ENCODE data around the gene PNMT. TPM values are rescaled to one million over a fixed set of nuclear protein-coding genes. Genes with fewer than 3 reads are reported as not detected.

Gene PNMT
- total and polyA plus RNA-seq, 12 donors, result 2.7 to 30.0 (median 4.2) TPM

DNA sequence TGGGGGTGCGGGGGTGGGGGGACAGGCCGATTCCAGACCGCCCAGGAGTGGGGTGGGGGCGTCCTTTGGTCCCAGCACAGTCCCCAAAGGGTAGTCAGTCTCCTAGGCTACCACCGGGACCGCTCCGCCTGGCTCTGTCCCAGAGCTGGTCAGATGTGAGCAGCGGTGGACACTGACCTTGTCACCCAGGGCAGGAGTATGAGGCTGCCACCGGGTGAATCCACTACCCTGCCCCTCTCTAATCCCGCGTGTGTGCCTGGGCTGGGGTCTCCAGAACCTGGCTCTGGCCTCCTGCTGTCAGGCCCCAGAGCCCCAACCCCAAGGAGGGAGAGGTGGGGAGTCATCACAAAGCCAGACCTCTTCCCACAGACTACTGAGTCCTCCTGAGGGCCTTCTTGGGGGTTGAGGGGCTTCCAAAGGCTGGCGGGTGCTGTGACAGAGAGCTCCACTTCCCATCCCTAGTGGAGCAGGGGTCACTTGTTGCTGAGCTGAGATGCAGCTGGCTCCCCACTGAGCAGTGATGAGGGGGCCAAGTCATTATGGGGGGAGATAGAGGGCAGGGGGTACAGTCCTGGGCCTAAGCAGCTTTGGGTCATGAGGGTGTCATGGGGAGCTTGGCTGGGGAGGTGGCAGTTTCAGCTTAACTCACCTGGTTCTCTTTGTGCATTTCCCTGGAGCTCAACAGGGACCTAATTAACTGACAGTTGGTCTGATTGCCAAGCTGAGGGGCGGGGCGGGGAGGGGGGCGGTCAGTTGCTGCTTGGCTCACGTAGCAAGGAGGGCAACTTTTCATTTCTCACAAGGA, 40.3 kb upstream of the PNMT start:
- no peaks in the 10 kb centered on the region for H3K9me3 ChIP-seq
- no peak overlapping the region for H3K27ac ChIP-seq
- H3K4me1 ChIP-seq, result peaks cover 0 to 25% (median 11%) of the 10 kb centered on the region in 9 donors
- TF ChIP-seq, protein P1, sequence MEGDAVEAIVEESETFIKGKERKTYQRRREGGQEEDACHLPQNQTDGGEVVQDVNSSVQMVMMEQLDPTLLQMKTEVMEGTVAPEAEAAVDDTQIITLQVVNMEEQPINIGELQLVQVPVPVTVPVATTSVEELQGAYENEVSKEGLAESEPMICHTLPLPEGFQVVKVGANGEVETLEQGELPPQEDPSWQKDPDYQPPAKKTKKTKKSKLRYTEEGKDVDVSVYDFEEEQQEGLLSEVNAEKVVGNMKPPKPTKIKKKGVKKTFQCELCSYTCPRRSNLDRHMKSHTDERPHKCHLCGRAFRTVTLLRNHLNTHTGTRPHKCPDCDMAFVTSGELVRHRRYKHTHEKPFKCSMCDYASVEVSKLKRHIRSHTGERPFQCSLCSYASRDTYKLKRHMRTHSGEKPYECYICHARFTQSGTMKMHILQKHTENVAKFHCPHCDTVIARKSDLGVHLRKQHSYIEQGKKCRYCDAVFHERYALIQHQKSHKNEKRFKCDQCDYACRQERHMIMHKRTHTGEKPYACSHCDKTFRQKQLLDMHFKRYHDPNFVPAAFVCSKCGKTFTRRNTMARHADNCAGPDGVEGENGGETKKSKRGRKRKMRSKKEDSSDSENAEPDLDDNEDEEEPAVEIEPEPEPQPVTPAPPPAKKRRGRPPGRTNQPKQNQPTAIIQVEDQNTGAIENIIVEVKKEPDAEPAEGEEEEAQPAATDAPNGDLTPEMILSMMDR (IDR thresholded peaks at IDR 0.05), result no peak
- WGBS, 2 donors, result 50 to 53% methylated on average over 16 of the region's 16 CpGs
- intact Hi-C loops (cut with DNase I), result loop anchor here in 1 of 10 donors (10.0 kb wide), 1 partner anchor 47 kb away; no protein-coding TSS in a partner anchor
- no peaks in the 10 kb centered on the region for H3K36me3 ChIP-seq
- DNase-seq (no peak), ATAC-seq (no peak)
- peaks cover 17 to 64% (median 54%) of the 10 kb centered on the region in 7 donors for H3K27me3 ChIP-seq
- H3K4me3 ChIP-seq, result no peak overlapping the region

DNA sequence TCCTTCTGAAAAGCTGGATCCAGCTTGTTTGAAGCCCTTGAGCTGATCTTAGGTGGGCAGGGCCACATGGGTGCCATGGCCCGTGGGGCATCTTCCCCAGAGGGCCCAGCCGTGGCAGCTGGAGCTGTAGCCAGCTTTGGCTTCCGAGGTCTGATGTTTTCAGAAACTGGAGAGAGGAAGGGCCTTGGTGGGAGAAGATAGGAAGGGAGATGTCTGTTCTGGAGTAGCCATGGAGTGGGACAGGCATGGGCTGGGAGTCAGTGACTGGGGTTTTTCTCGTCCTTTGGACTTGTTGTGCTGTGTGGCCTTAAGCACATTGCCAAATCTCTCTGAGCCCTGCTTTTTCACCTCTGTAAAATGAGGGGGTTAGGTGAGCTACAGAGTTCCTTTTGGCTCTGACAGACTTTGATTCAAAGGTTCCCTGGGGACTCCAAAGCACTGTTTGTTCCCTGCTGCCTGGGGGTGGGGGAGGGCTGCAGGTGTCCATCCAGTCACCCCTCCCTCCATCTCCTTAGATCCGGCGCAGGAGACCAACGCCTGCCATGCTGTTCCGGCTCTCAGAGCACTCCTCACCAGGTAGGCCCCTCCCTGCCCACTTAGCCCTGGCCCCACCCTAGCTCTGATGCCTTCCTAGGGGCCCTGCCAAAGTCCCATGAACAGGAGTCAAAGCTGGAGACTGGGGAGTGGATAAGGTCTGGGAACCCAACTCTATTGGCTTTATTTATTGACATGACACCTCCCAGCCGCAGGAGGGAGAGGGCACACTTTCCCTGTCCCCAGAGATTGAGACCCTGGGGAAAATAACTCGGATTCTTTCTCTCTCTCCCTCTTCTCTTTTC, 39.4 kb upstream of the PNMT start:
- WGBS, 2 donors, result 65 to 66% methylated on average over 10 of the region's 10 CpGs
- TF ChIP-seq, protein P1 (IDR thresholded peaks at IDR 0.05), result no peak
- Histone ChIP-seq H3K27me3 (peaks cover 17 to 64% (median 49%) of the 10 kb centered on the region in 7 donors), H3K9me3 (no peaks in the 10 kb centered on the region), H3K4me3 (no peak overlapping the region), H3K36me3 (no peaks in the 10 kb centered on the region), H3K27ac (no peak overlapping the region), H3K4me1 (peaks cover 0 to 16% (median 9%) of the 10 kb centered on the region in 9 donors)
- DNase-seq (no peak), ATAC-seq (no peak)
- intact Hi-C loops (cut with DNase I), result loop anchor here in 1 of 10 donors (10.0 kb wide), 1 partner anchor 46 kb away; no protein-coding TSS in a partner anchor

DNA sequence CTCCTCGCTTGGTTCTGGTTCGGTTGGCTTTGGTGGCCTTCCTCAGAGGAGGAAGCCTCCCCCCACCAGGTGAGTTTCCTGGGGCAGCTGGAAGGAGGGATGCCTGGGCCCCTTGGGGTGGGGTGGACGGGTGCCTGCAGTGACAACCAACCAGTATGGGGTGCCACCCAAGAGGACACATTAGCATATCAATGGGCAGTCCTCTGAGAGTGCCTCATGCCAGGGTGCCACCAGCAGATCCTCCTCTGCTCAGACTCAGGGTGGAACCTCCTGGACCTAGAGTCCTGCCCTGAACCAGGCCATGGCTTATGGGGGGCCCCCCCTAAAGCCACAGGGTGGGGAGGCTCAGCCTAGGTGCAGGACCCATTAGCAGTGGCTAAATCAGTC, 38.8 kb upstream of the PNMT start:
- WGBS, 2 donors, result 62 to 84% methylated on average over 3 of the region's 3 CpGs
- H3K27me3 ChIP-seq, result peaks cover 17 to 63% (median 45%) of the 10 kb centered on the region in 7 donors
- no peak overlapping the region for H3K4me3 ChIP-seq
- DNase-seq (no peak), ATAC-seq (no peak)
- intact Hi-C loops (cut with DNase I), result loop anchor here in 1 of 10 donors (10.0 kb wide), 1 partner anchor 45 kb away; no protein-coding TSS in a partner anchor
- TF ChIP-seq, protein P1 (IDR thresholded peaks at IDR 0.05), result no peak
- H3K4me1 ChIP-seq, result peaks cover 0 to 21% (median 9%) of the 10 kb centered on the region in 9 donors
- no peaks in the 10 kb centered on the region for H3K9me3 ChIP-seq
- H3K27ac ChIP-seq, result no peak overlapping the region
- H3K36me3 ChIP-seq, result no peaks in the 10 kb centered on the region

DNA sequence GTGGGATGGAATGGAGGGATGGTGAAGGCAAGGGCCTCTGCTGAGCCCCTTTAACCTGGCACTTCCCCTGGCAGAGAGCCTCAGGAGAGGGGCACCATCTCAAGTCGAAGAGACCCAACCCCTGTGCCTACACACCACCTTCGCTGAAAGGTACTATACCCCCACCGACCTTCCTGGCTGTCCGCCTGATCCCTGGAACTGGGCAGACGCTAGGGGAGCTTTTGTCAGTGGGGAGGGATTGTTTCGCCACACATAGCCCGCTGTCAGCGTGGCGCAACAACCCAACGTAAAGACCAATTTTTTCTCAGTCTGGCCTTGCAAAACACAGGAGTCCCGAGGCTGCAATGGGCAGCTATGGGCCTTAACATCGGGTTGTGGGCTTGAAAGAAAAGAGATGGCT, 38.4 kb upstream of the PNMT start:
- no peak for ATAC-seq
- 78 to 79% methylated on average over 12 of the region's 12 CpGs for WGBS, 2 donors
- Histone ChIP-seq H3K27ac (no peak overlapping the region), H3K27me3 (peaks cover 17 to 58% (median 41%) of the 10 kb centered on the region in 7 donors), H3K9me3 (no peaks in the 10 kb centered on the region), H3K4me3 (no peak overlapping the region), H3K36me3 (no peaks in the 10 kb centered on the region), H3K4me1 (peaks cover 0 to 23% (median 9%) of the 10 kb centered on the region in 9 donors)
- intact Hi-C loops (cut with DNase I), result loop anchor here in 4 of 10 donors (5.0 to 10.0 kb wide), 3 partner anchors 42 to 117 kb away; no protein-coding TSS in a partner anchor
- TF ChIP-seq, protein P1 (IDR thresholded peaks at IDR 0.05), result no peak
- DNase-seq, result no peak

Measured in heart right ventricle (tissue), 16 donors.